GM21723 (cell line): ENCODE measurements around the gene DOC2B.
"Not testable (repeated sequence)": the region's sequence is repeated elsewhere in the genome, so short reads cannot be mapped to it uniquely, and the experiment has no call there.

Source experiments
- ATAC-seq: cut with Tn5 transposase; IDR thresholded peaks from one replicate; pipeline ENCODE4 v1.9.1; 2021; ENCODE audit warnings: mild to moderate bottlenecking, moderate library complexity; ENCODE audit not compliant: unreplicated experiment

The DOC2B gene

GRCh38 chr17:213286-214105, 32.0 kb upstream of the DOC2B start:
- ATAC-seq: no peak

- ATAC-seq: no peak
Measured at GRCh38 chr17:210402-210801, 29.0 kb upstream of the DOC2B start.

GRCh38 chr17:208429-208828, 27.0 kb upstream of the DOC2B start:
- no peak for ATAC-seq

GRCh38 chr17:207775-208174, 26.3 kb upstream of the DOC2B start:
- ATAC-seq: no peak

GRCh38 chr17:206941-207560, 25.6 kb upstream of the DOC2B start:
- ATAC-seq: no peak

GRCh38 chr17:206484-206883, 25.0 kb upstream of the DOC2B start:
- ATAC-seq: not testable (repeated sequence)

- no peak for ATAC-seq
Measured at GRCh38 chr17:205817-206216, 24.4 kb upstream of the DOC2B start.

GRCh38 chr17:205148-205669, 23.8 kb upstream of the DOC2B start:
- ATAC-seq: no peak

GRCh38 chr17:204427-205147, 23.1 kb upstream of the DOC2B start:
- no peak for ATAC-seq

- ATAC-seq: no peak
Measured at GRCh38 chr17:202501-202951, 21.1 kb upstream of the DOC2B start.

GRCh38 chr17:201736-202135, 20.3 kb upstream of the DOC2B start:
- not testable (repeated sequence) for ATAC-seq

- not testable (repeated sequence) for ATAC-seq
Measured at GRCh38 chr17:201257-201656, 19.8 kb upstream of the DOC2B start.

- no peak for ATAC-seq
Measured at GRCh38 chr17:200586-200985, 19.1 kb upstream of the DOC2B start.

- no peak for ATAC-seq
Measured at GRCh38 chr17:199806-200545, 18.5 kb upstream of the DOC2B start.

- no peak for ATAC-seq
Measured at GRCh38 chr17:199191-199604, 17.7 kb upstream of the DOC2B start.

- ATAC-seq: not testable (repeated sequence)
Measured at GRCh38 chr17:198225-198624, 16.8 kb upstream of the DOC2B start.

- ATAC-seq: no peak
Measured at GRCh38 chr17:197352-197751, 15.9 kb upstream of the DOC2B start.

- no peak for ATAC-seq
Measured at GRCh38 chr17:194828-195602, 13.6 kb upstream of the DOC2B start.

- no peak for ATAC-seq
Measured at GRCh38 chr17:193841-194806, 12.7 kb upstream of the DOC2B start.
